Progenitor cell of endocrine pancreas (in vitro differentiated cells): ENCODE results near the gene ATF3. TPM values are rescaled to one million over a fixed set of nuclear protein-coding genes. Genes with fewer than 3 reads are reported as not detected.

Experiments used
- DNase-seq: peaks from one replicate; pipeline ENCODE4 v3.0.0; 2021; ENCODE audit warnings: low spot score; ENCODE audit not compliant: unreplicated experiment
- H3K27ac Mint-ChIP-seq: 2 replicates; pipeline ENCODE4 v1.8.0; 2021; ENCODE audit warnings: mild to moderate bottlenecking, moderate library complexity, mixed read lengths
- H3K27me3 Mint-ChIP-seq: 2 replicates; pipeline ENCODE4 v1.8.0; 2021; ENCODE audit warnings: mixed read lengths
- H3K36me3 Mint-ChIP-seq: 2 replicates; pipeline ENCODE4 v1.8.0; 2022; ENCODE audit warnings: mixed read lengths; ENCODE audit not compliant: insufficient read depth
- H3K4me1 Mint-ChIP-seq: 2 replicates; pipeline ENCODE4 v1.8.0; 2021; ENCODE audit warnings: low read depth, mixed read lengths
- H3K4me3 Mint-ChIP-seq: 2 replicates; pipeline ENCODE4 v1.8.0; 2021; ENCODE audit warnings: low read depth, mild to moderate bottlenecking, moderate library complexity, mixed read lengths
- H3K9me3 Mint-ChIP-seq: 2 replicates; pipeline ENCODE4 v1.8.0; 2021; ENCODE audit warnings: low read depth, mixed read lengths
- total RNA-seq: library from RNA; stranded (reverse); gene quantifications from 2 replicates; pipeline ENCODE4 v1.2.1, GENCODE V29; 2021
- TF ChIP-seq, protein P1 (sequence below): fragments of 200-600 bp; sonication (generic); IDR thresholded peaks from one replicate; pipeline ENCODE4 v1.5.0; 2021; ENCODE audit warnings: antibody characterized with exemption, mild to moderate bottlenecking; ENCODE audit not compliant: unreplicated experiment

ATF3 gene
- total RNA-seq, 1 donor from 2014 or later, result 14.6 TPM

DNA sequence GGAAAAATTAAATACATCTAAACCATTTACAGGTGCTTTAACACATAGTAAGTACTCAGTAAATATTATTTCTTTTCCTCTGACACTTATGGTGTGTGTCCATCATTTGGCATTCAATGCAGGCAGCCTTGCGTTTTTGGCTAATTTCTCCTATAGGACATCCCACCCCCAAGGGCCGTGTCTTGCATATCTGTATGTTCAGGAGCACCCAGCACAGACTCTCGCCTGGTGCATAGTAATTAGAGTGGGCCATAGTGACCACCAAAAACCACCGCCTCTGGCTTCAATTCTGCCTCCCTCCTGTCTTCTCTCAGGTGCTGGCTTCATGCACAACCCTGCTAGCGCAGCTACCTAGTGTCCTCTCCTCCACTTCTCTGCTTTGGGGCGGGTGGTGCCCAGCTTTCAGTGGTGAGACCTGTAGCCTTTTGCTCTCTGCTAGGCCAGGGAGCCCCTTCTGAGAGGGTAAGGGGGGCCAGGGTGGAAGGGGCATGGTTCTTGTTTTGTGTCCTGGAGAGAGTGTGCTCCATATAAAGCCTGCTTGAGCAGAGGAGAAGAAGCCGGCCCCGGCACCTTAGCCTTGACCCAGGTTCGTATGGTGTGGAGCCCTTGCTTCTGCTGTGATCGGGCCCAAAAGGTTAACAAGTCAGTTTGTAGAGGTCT lies 57.7 kb downstream of the ATF3 start:
- TF ChIP-seq, protein P1, sequence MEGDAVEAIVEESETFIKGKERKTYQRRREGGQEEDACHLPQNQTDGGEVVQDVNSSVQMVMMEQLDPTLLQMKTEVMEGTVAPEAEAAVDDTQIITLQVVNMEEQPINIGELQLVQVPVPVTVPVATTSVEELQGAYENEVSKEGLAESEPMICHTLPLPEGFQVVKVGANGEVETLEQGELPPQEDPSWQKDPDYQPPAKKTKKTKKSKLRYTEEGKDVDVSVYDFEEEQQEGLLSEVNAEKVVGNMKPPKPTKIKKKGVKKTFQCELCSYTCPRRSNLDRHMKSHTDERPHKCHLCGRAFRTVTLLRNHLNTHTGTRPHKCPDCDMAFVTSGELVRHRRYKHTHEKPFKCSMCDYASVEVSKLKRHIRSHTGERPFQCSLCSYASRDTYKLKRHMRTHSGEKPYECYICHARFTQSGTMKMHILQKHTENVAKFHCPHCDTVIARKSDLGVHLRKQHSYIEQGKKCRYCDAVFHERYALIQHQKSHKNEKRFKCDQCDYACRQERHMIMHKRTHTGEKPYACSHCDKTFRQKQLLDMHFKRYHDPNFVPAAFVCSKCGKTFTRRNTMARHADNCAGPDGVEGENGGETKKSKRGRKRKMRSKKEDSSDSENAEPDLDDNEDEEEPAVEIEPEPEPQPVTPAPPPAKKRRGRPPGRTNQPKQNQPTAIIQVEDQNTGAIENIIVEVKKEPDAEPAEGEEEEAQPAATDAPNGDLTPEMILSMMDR, result no peak
- no peak for DNase-seq
- Mint-ChIP-seq H3K9me3 (no peaks in the 10 kb centered on the region), H3K27me3 (peaks cover 51% of the 10 kb centered on the region), H3K4me3 (no peak overlapping the region), H3K27ac (no peak overlapping the region), H3K36me3 (no peaks in the 10 kb centered on the region), H3K4me1 (peaks cover 7% of the 10 kb centered on the region)

DNA sequence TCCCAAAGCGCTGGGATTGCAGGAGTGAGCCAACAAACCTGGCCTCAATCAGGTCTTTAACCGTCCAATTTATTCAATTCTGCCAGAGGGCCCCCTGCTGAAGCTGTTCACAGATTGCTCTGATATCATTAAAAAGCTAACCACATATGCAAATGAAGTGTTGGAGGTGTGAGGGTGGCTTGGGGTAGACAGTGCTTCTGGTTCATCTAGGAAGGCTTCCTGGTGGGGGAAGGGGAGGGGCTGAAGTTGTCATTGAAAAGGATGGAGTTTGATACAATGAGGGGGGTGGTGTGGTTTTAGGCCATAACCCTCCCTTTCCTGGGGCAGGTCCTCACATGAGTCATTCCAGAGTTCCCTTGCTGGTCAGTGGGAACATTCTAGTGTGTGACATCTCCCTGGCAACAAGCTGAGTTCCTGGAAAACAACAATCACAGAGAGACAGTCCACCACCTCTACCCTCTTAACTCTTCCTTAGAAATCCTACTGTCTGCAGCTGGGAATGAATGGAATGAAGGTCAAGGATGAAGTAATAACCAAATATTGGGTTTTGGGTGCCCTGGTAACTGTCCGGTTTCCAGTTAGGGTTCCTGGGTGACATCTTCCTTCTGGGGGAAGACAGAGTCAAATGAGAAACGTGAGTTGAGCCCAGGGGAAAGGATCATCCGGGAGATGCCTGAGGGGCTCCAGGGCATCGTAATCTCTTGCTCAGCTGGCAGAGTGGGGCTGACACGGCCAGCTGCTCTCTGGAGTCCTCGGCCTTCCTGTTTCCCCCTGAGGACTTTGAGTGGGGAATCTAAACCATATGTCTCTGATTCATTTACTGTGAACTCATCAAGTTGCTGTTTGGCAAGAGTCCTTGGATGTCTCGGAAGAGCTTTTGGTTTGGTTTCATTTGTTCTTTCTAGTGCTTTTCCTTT lies 58.9 kb downstream of the ATF3 start:
- no peak overlapping the region for H3K4me3 Mint-ChIP-seq
- H3K27ac Mint-ChIP-seq, result no peak overlapping the region
- peaks cover 61% of the 10 kb centered on the region for H3K27me3 Mint-ChIP-seq
- no peaks in the 10 kb centered on the region for H3K36me3 Mint-ChIP-seq
- DNase-seq, result no peak
- no peaks in the 10 kb centered on the region for H3K9me3 Mint-ChIP-seq
- TF ChIP-seq, protein P1, result no peak
- peaks cover 7% of the 10 kb centered on the region for H3K4me1 Mint-ChIP-seq

DNA sequence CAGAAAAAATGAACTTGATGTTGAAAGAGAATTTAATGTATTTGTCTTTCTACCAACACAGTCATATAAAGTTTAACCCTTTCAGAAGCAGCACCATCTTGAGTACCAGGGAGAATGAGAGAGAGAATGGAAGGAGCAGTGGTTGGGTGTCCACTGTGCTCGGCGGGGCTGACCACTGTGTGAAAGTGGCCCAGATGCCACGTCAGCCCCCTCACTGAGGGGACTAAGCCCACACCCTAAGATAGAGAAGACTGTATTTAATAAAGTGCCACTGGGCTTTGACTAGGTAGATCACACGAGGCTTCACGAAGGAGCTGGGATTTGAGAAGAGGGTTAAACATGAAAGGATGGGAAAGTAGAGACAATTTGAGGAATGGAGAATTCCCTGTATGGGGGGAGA lies 59.9 kb downstream of the ATF3 start:
- Mint-ChIP-seq H3K4me1 (peaks cover 7% of the 10 kb centered on the region), H3K4me3 (no peak overlapping the region), H3K27me3 (peaks cover 68% of the 10 kb centered on the region), H3K36me3 (no peaks in the 10 kb centered on the region), H3K9me3 (no peaks in the 10 kb centered on the region), H3K27ac (peak overlapping the region; percentile 29)
- TF ChIP-seq, protein P1, result no peak
- DNase-seq, result no peak

DNA sequence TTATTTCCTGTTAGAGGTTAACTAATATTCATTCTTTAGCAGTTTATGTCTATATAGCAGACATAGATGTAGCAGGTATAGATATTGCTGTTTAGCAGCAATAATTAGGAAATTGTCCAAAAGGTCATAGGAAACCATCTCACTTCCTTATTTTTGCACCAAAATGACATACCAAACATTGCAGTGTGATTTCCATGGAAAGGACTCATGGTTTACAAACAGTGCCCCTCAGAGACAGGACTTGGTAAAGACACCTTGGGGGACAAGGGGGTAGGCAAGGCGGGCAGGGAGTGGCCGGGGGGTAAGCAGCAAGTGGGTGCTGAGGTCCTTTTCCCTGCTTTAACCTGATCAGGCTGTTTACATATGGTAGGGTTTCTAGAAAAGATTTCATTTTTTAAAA lies 60.5 kb downstream of the ATF3 start:
- H3K36me3 Mint-ChIP-seq, result no peaks in the 10 kb centered on the region
- H3K4me3 Mint-ChIP-seq, result no peak overlapping the region
- no peak overlapping the region for H3K27ac Mint-ChIP-seq
- TF ChIP-seq, protein P1, result peak; percentile 24
- H3K4me1 Mint-ChIP-seq, result peaks cover 7% of the 10 kb centered on the region
- H3K9me3 Mint-ChIP-seq, result no peaks in the 10 kb centered on the region
- DNase-seq, result no peak
- peaks cover 68% of the 10 kb centered on the region for H3K27me3 Mint-ChIP-seq

DNA sequence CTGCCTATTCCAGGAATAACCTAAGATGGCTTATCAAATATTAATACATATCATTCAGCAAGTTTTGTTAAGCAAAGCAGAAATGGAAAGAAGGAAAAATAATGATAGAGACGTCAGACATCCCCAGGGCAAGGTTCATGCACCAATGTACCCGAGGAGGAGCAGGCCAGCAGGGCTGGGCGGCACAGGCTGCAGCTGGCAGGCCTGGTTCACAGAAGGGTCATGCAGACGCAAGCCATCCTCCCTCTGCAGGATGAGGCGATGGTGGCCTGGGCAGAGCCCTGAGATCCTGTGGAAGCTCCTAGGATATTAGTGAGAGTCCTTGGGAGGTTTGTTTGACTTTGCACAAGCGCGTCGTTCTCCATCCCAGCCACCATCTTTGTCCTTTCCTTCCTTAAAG lies 61.0 kb downstream of the ATF3 start:
- peaks cover 68% of the 10 kb centered on the region for H3K27me3 Mint-ChIP-seq
- H3K27ac Mint-ChIP-seq, result no peak overlapping the region
- no peak overlapping the region for H3K4me3 Mint-ChIP-seq
- TF ChIP-seq, protein P1, result no peak
- H3K9me3 Mint-ChIP-seq, result no peaks in the 10 kb centered on the region
- peaks cover 7% of the 10 kb centered on the region for H3K4me1 Mint-ChIP-seq
- H3K36me3 Mint-ChIP-seq, result no peaks in the 10 kb centered on the region
- DNase-seq, result no peak
